ENCODE results near the gene BEND7. TPM values are rescaled to one million over a fixed set of nuclear protein-coding genes. Genes with fewer than 3 reads are reported as not detected.

Gene BEND7
- total and polyA plus RNA-seq, 2 of the 8 experiments (the other 6 are each of a cell fraction or from before 2014, with no cell fraction given): 1.9 to 8.2 TPM

GRCh38 chr10:13542533-13542932 is 13.7 kb upstream of the BEND7 start:
- DNase-seq (ENCODE audit: low read depth in 1 of 2, low spot score in 2 of 2): no peak
- 86% methylated on average over 5 of the region's 5 CpGs; no CpG with 5 or more reads in 1 of the 2 experiments for WGBS, 2 experiments (ENCODE audit: extremely low coverage in 1 of 2, insufficient coverage in 1 of 2, insufficient read length in 1 of 2, insufficient replicate concordance in 2 of 2, low coverage in 1 of 2, low lambda C conversion rate in 2 of 2, missing lambda C conversion rate in 1 of 2)
- H2BK15ac ChIP-seq (ENCODE audit: low read length): no peak overlapping the region
- no peak overlapping the region for H2AFZ ChIP-seq (ENCODE audit: low read length)
- TF ChIP-seq CBX8 (IDR thresholded peaks at IDR 0.05; ENCODE audit: borderline replicate concordance, low read depth, low read length): no peak
- no peak for TF ChIP-seq SIN3A (conservative IDR thresholded peaks at IDR 0.05 in 1 of 2, IDR thresholded peaks at IDR 0.05 in 1 of 2; ENCODE audit: low read depth in 1 of 2, low read length in 2 of 2)
- TF ChIP-seq PHF8 (conservative IDR thresholded peaks at IDR 0.05; ENCODE audit: low read depth, low read length): no peak
- no peak for TF ChIP-seq TBP (IDR thresholded peaks at IDR 0.05; ENCODE audit: low read depth, low read length)
- no peak for TF ChIP-seq TAF1 (IDR thresholded peaks at IDR 0.05; ENCODE audit: low read depth, low read length)
- no peak for TF ChIP-seq TEAD4 (IDR thresholded peaks at IDR 0.05; ENCODE audit: low read depth, low read length)
- no peak for TF ChIP-seq BCL11A (IDR thresholded peaks at IDR 0.05; ENCODE audit: low read depth in 2 of 2, low read length in 2 of 2)
- H3K9ac ChIP-seq (replicated peaks in 1 of 4; ENCODE audit: extremely low read depth in 1 of 4, low read depth in 3 of 4, low read length in 3 of 4): no peak overlapping the region
- H3K9me3 ChIP-seq (ENCODE audit: insufficient read depth in 2 of 2, low read depth in 1 of 2, low read length in 1 of 2): no peaks in the 10 kb centered on the region
- no peaks in the 10 kb centered on the region for H4K20me1 ChIP-seq (replicated peaks in 1 of 2; ENCODE audit: control insufficient read depth in 1 of 2, insufficient read depth in 2 of 2, low read length in 2 of 2)
- no peak overlapping the region for H3K4me2 ChIP-seq (ENCODE audit: insufficient read depth in 1 of 2, low read depth in 2 of 2, low read length in 2 of 2)
- H2BK5ac ChIP-seq (ENCODE audit: low read depth, low read length): no peak overlapping the region
- H3K23me2 ChIP-seq (ENCODE audit: low read depth, low read length): no peaks in the 10 kb centered on the region; the same call in 1 of the 2 replicates
- H3K18ac ChIP-seq (ENCODE audit: extremely low read depth, low read length): no peak overlapping the region
- H3K27ac ChIP-seq (ENCODE audit: low read depth, low read length): no peak overlapping the region
- ChIA-PET POLR2A (ENCODE audit: partially characterized antibody) (interaction anchor here (0.7 kb wide), 1 partner anchor 57 kb away, joined by 3 read pairs; no protein-coding TSS in a partner anchor), CTCF (ENCODE audit: partially characterized antibody) (interaction anchor here (0.7 to 2.1 kb wide), 7 partner anchors 10 to 627 kb away, joined by 3 to 7 read pairs (median 3); no protein-coding TSS in a partner anchor)
- H3K14ac ChIP-seq (ENCODE audit: insufficient read length): no peak overlapping the region
- no peak overlapping the region for H2BK12ac ChIP-seq (ENCODE audit: low read depth, low read length)
- H3K36me3 ChIP-seq (ENCODE audit: control insufficient read depth in 2 of 4, insufficient read depth in 4 of 4, low read length in 3 of 4): no peaks in the 10 kb centered on the region
- H3K79me2 ChIP-seq (ENCODE audit: control insufficient read depth in 1 of 2, insufficient read depth in 2 of 2, low read length in 2 of 2): no peaks in the 10 kb centered on the region
- H4K8ac ChIP-seq (ENCODE audit: extremely low read depth, insufficient read depth, low read length): no peak overlapping the region
- no peaks in the 10 kb centered on the region for H3K27me3 ChIP-seq (replicated peaks in 1 of 4; ENCODE audit: control insufficient read depth in 3 of 4, extremely low read depth in 1 of 4, insufficient read depth in 3 of 4, low read length in 3 of 4)
- no peak overlapping the region for H2BK20ac ChIP-seq (ENCODE audit: low read length)
- no peak for FAIRE-seq
- H3K4me1 ChIP-seq (replicated peaks in 1 of 4; ENCODE audit: control insufficient read depth in 3 of 4, insufficient read depth in 4 of 4, low read length in 3 of 4): no peaks in the 10 kb centered on the region
- no peak overlapping the region for H2AK5ac ChIP-seq (ENCODE audit: low read depth, low read length)
- no peak overlapping the region for H3K4me3 ChIP-seq (ENCODE audit: extremely low read depth in 1 of 4, insufficient read depth in 2 of 4, low read depth in 3 of 4, low read length in 4 of 4)
- H3K23ac ChIP-seq (ENCODE audit: insufficient read length): no peak overlapping the region
- no peak overlapping the region for H3K4ac ChIP-seq (replicated peaks; ENCODE audit: insufficient read length, low read depth, low read length)
- no peaks in the 10 kb centered on the region for H3K79me1 ChIP-seq (ENCODE audit: low read depth, low read length)
- H4K91ac ChIP-seq (replicated peaks; ENCODE audit: insufficient read length, low read length): no peak overlapping the region
- H3K56ac ChIP-seq (replicated peaks; ENCODE audit: insufficient read length, low read depth, low read length): no peak overlapping the region
- no peak overlapping the region for H2BK120ac ChIP-seq (replicated peaks; ENCODE audit: low read depth, low read length)
- H4K5ac ChIP-seq (ENCODE audit: insufficient read length, low read depth, low read length): no peak overlapping the region
